Transverse colon (tissue), 4 donors: ENCODE data around the gene SPANXN4.

Source experiments
- CTCF ChIP-seq, 5 experiments: fragments of 200-600 bp in 3 of 5; fragments of 450-650 bp in 2 of 5; sonication (generic) in 3 of 5; IDR thresholded peaks; 1 replicate in 2 of 5; 2 replicates in 3 of 5; pipeline ENCODE4 v1.5.1; 2016 to 2017; ENCODE audit warnings: antibody characterized with exemption in 5 of 5, inconsistent platforms in 3 of 5, mild to moderate bottlenecking in 2 of 5, moderate library complexity in 1 of 5
- EP300 ChIP-seq: sonication (generic); formaldehyde crosslinking; IDR thresholded peaks from one replicate; pipeline ENCODE4 v1.6.1; 2017; ENCODE audit warnings: antibody characterized with exemption, low read depth
- POLR2A ChIP-seq: fragments of 450-650 bp; IDR thresholded peaks from one replicate; pipeline ENCODE4 v1.6.1; 2016; ENCODE audit warnings: antibody characterized with exemption, mild to moderate bottlenecking, moderate library complexity
- POLR2AphosphoS5 ChIP-seq, 3 donors: sonication (generic); formaldehyde crosslinking; IDR thresholded peaks; one replicate each; pipeline ENCODE4 v1.6.1; 2016; ENCODE audit warnings: antibody characterized with exemption in 3 of 3

- TF ChIP-seq POLR2AphosphoS5 (IDR thresholded peaks at IDR 0.05) (no peak), POLR2A (no peak), CTCF (IDR thresholded peaks at IDR 0.05) (no peak), EP300 (no peak)
These were observed 55.5 kb downstream of the SPANXN4 start for GRCh38 chrX:143081231-143081630.
